Common myeloid progenitor, CD34-positive (primary cell): ENCODE data around the gene WDR81.
"Not testable (repeated sequence)": the region's sequence is repeated elsewhere in the genome, so short reads cannot be mapped to it uniquely, and the experiment has no call there.

Experiments used
- CTCF ChIA-PET: fragments of 350-600 bp; sonication (Branson Sonifier 250); formaldehyde crosslinking; loops from one replicate; lab custom pipeline; 2021; ENCODE audit warnings: antibody characterized with exemption; lab: Charles Lee
- POLR2A ChIA-PET: fragments of 350-600 bp; sonication (Branson Sonifier 250); formaldehyde crosslinking; loops from one replicate; lab custom pipeline; 2021; ENCODE audit warnings: antibody characterized with exemption; lab: Charles Lee
- DNase-seq, 3 donors: peaks; one replicate each; pipeline versions ENCODE4 v3.0.0 to v3.0.0-alpha.2; 2013
- H3K27ac ChIP-seq, 2 experiments: 1 replicate in 1 of 2; 2 replicates in 1 of 2; pipeline ENCODE4 v1.7.0; 2013; ENCODE audit warnings: inconsistent platforms in 2 of 2, low read length in 2 of 2, mild to moderate bottlenecking in 2 of 2, low read depth in 1 of 2, moderate library complexity in 1 of 2; ENCODE audit not compliant: severe bottlenecking in 2 of 2, insufficient read depth in 1 of 2, poor library complexity in 1 of 2
- H3K27me3 ChIP-seq, 5 experiments: replicated peaks in 2 of 5; 1 replicate in 3 of 5; 2 replicates in 2 of 5; pipeline versions ENCODE4 v1.6.1 to v1.7.0; 2013; ENCODE audit warnings: low read length in 4 of 5, mild to moderate bottlenecking in 2 of 5, moderate library complexity in 2 of 5, inconsistent platforms in 1 of 5; ENCODE audit not compliant: insufficient read depth in 5 of 5, control insufficient read depth in 4 of 5
- H3K36me3 ChIP-seq, 4 experiments: 1 replicate in 2 of 4; 2 replicates in 2 of 4; pipeline versions ENCODE4 v1.6.1 to v1.7.0; 2013; ENCODE audit warnings: low read length in 3 of 4, control low read depth in 1 of 4, mild to moderate bottlenecking in 1 of 4; ENCODE audit not compliant: control insufficient read depth in 4 of 4, insufficient read depth in 4 of 4
- H3K4me1 ChIP-seq, 4 experiments: 1 replicate in 3 of 4; 2 replicates in 1 of 4; pipeline versions ENCODE4 v1.6.1 to v1.7.1; 2013; ENCODE audit warnings: low read length in 3 of 4, mild to moderate bottlenecking in 3 of 4, control low read depth in 1 of 4, inconsistent platforms in 1 of 4, moderate library complexity in 1 of 4; ENCODE audit not compliant: control insufficient read depth in 4 of 4, insufficient read depth in 4 of 4; ENCODE audit errors: control extremely low read depth in 1 of 4
- H3K4me3 ChIP-seq, 7 experiments: 1 replicate in 4 of 7; 2 replicates in 3 of 7; pipeline versions ENCODE4 v1.5.1 to v1.7.0; 2013; ENCODE audit warnings: mild to moderate bottlenecking in 7 of 7, low read length in 6 of 7, moderate library complexity in 6 of 7, inconsistent platforms in 2 of 7, low read depth in 2 of 7, control low read depth in 1 of 7; ENCODE audit not compliant: insufficient read depth in 4 of 7, control insufficient read depth in 1 of 7; ENCODE audit errors: extremely low read depth in 1 of 7
- H3K9me3 ChIP-seq, 5 experiments: 1 replicate in 4 of 5; 2 replicates in 1 of 5; pipeline versions ENCODE4 v1.6.1 to v1.7.1; 2013; ENCODE audit warnings: low read length in 4 of 5, mild to moderate bottlenecking in 2 of 5, inconsistent platforms in 1 of 5, low read depth in 1 of 5, moderate library complexity in 1 of 5; ENCODE audit not compliant: control insufficient read depth in 4 of 5, insufficient read depth in 2 of 5; ENCODE audit errors: control extremely low read depth in 1 of 5
- WGBS: methylation state at CpG from one replicate; pipeline ENCODE4 v1.1.5; 2013; ENCODE audit not compliant: insufficient coverage; 5-methylcytosine and 5-hydroxymethylcytosine counted together

The WDR81 gene

GRCh38 chr17:1735834-1736347 lies 11.4 kb downstream of the WDR81 start:
- CTCF ChIA-PET, result interaction anchor here (2.2 kb wide), 1 partner anchor 9 kb away, joined by 8 read pairs; no protein-coding TSS in a partner anchor
- POLR2A ChIA-PET, result no interaction called here
- Histone ChIP-seq H3K36me3 (peaks cover 5 to 53% (median 43%) of the 10 kb centered on the region in 4 experiments), H3K4me3 (no peak overlapping the region), H3K27me3 (no peaks in the 10 kb centered on the region), H3K9me3 (peaks cover 0 to 2% (median 0%) of the 10 kb centered on the region in 5 experiments), H3K4me1 (peaks cover 0 to 8% (median 0%) of the 10 kb centered on the region in 4 experiments), H3K27ac (no peak overlapping the region)
- 96% methylated on average over 15 of the region's 17 CpGs for WGBS
- DNase-seq, result no peak

GRCh38 chr17:1736348-1737281 lies 12.1 kb downstream of the WDR81 start:
- Histone ChIP-seq H3K27ac (no peak overlapping the region), H3K9me3 (peaks cover 0 to 2% (median 0%) of the 10 kb centered on the region in 5 experiments), H3K36me3 (peaks cover 5 to 50% (median 39%) of the 10 kb centered on the region in 4 experiments), H3K4me1 (peaks cover 0 to 8% (median 0%) of the 10 kb centered on the region in 4 experiments), H3K4me3 (no peak overlapping the region), H3K27me3 (no peaks in the 10 kb centered on the region)
- POLR2A ChIA-PET, result no interaction called here
- 94% methylated on average over 21 of the region's 25 CpGs for WGBS
- DNase-seq, result no peak
- CTCF ChIA-PET, result interaction anchor here (2.2 kb wide), 1 partner anchor 10 kb away, joined by 8 read pairs; no protein-coding TSS in a partner anchor

GRCh38 chr17:1737531-1738291 lies 13.2 kb downstream of the WDR81 start:
- H3K27ac ChIP-seq, result no peak overlapping the region
- H3K27me3 ChIP-seq, result no peaks in the 10 kb centered on the region
- H3K4me3 ChIP-seq, result no peak overlapping the region
- peaks cover 0 to 2% (median 0%) of the 10 kb centered on the region in 5 experiments for H3K9me3 ChIP-seq
- peaks cover 5 to 47% (median 38%) of the 10 kb centered on the region in 4 experiments for H3K36me3 ChIP-seq
- DNase-seq, result no peak
- CTCF ChIA-PET, result interaction anchor here (0.9 to 2.2 kb wide), 3 partner anchors 11 to 46 kb away, joined by 5 to 8 read pairs (median 6); no protein-coding TSS in a partner anchor
- 97% methylated on average over 13 of the region's 21 CpGs for WGBS
- POLR2A ChIA-PET, result no interaction called here
- peaks cover 0 to 8% (median 0%) of the 10 kb centered on the region in 4 experiments for H3K4me1 ChIP-seq

GRCh38 chr17:1741899-1742298 lies 17.4 kb downstream of the WDR81 start:
- DNase-seq, H3K9me3 ChIP-seq, H3K27ac ChIP-seq, H3K27me3 ChIP-seq, CTCF ChIA-PET, H3K4me1 ChIP-seq, POLR2A ChIA-PET, H3K4me3 ChIP-seq: not testable (repeated sequence)
- no CpG with 5 or more reads among the region's 7 CpGs for WGBS
- peaks cover 0 to 18% (median 11%) of the 10 kb centered on the region in 4 experiments for H3K36me3 ChIP-seq

GRCh38 chr17:1742371-1743087 lies 18.0 kb downstream of the WDR81 start, which contains the start of gene SERPINF2:
SERPINF2 (plus strand) TSS chr17:1742871; CDS start chr17:1744996, 2,125 bp downstream.
- Histone ChIP-seq H3K4me1 (no peaks in the 10 kb centered on the region), H3K4me3 (no peak within 1 kb of the TSS), H3K36me3 (peaks cover 0 to 11% (median 8%) of the 10 kb centered on the region in 4 experiments), H3K27ac (no peak within 1 kb of the TSS), H3K27me3 (no peaks in the 10 kb centered on the region), H3K9me3 (peaks cover 0 to 2% (median 0%) of the 10 kb centered on the region in 5 experiments)
- WGBS, result 75% methylated on average over 7 of the region's 10 CpGs
- POLR2A ChIA-PET, result no interaction called here
- CTCF ChIA-PET, result interaction anchor here (1.0 to 1.3 kb wide), 2 partner anchors 15 to 40 kb away, joined by 3 read pairs; no protein-coding TSS in a partner anchor
- DNase-seq, result no peak

- no peaks in the 10 kb centered on the region for H3K27me3 ChIP-seq
- CTCF ChIA-PET, result interaction anchor here (0.9 to 1.3 kb wide), 3 partner anchors 9 to 39 kb away, joined by 3 to 6 read pairs (median 3); no protein-coding TSS in a partner anchor
- H3K36me3 ChIP-seq, result peaks cover 0 to 6% (median 3%) of the 10 kb centered on the region in 4 experiments
- H3K4me1 ChIP-seq, result no peaks in the 10 kb centered on the region
- WGBS, result no CpG with 5 or more reads among the region's 2 CpGs
- DNase-seq, result no peak
- H3K27ac ChIP-seq, result no peak overlapping the region
- POLR2A ChIA-PET, result no interaction called here
- H3K4me3 ChIP-seq, result no peak overlapping the region
- peaks cover 0 to 2% (median 0%) of the 10 kb centered on the region in 5 experiments for H3K9me3 ChIP-seq
Measured at GRCh38 chr17:1743088-1743439, 18.6 kb downstream of the WDR81 start.
